Epithelial cell of umbilical artery (primary cell): ENCODE measurements around the gene H2BW1. TPM values are rescaled to one million over a fixed set of nuclear protein-coding genes. Genes with fewer than 3 reads are reported as not detected.

ENCODE experiments used
- total RNA-seq: library from RNA; depleted of rRNA; stranded (reverse); fragments of >200 nt; gene quantifications from 2 replicates; pipeline ENCODE4 v1.2.3, GENCODE V29; 2014

H2BW1 gene
- not detected in 2 replicates for total RNA-seq

GRCh38 chrX:104013606-104014005 is at the start of gene H2BW1:
Gene H2BW1 (minus strand): TSS chrX:104013708. CDS start chrX:104013576, 132 bp downstream.

DNA sequence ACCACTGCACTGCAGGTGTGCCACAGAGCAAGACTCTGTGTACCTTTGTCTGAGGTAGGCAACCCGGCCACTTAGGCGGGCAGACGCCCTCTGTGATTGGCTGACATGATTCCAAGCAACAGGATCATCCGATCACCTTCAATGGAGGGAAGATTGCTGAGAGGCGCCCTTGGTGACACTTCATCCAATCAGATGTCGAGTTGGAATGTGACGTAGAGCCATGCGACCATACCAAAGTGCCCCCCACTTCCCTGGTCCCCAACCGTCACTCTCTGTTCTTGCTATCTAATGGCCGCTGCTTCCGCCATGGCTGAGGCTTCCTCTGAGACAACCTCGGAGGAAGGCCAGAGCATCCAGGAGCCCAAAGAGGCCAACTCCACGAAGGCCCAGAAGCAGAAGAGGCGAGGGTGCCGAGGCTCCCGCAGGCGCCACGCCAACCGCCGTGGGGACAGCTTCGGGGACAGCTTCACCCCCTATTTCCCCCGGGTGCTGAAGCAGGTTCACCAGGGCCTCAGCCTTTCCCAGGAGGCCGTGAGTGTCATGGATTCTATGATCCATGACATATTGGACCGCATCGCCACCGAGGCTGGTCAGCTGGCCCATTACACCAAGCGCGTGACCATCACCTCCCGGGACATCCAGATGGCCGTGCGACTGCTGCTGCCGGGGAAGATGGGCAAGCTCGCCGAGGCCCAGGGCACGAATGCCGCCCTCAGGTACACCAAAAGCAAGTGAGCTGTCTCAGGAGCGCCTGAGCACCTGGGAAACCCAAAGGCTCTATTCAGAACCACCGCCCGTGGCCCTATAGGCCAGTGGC is 26.4 kb upstream of the H2BW1 start, which contains the start of gene H2BW2:
Gene H2BW2 (plus strand): TSS at position 268 of the 817 bp plus-strand sequence. CDS start 39 bp downstream, at position 307.

DNA sequence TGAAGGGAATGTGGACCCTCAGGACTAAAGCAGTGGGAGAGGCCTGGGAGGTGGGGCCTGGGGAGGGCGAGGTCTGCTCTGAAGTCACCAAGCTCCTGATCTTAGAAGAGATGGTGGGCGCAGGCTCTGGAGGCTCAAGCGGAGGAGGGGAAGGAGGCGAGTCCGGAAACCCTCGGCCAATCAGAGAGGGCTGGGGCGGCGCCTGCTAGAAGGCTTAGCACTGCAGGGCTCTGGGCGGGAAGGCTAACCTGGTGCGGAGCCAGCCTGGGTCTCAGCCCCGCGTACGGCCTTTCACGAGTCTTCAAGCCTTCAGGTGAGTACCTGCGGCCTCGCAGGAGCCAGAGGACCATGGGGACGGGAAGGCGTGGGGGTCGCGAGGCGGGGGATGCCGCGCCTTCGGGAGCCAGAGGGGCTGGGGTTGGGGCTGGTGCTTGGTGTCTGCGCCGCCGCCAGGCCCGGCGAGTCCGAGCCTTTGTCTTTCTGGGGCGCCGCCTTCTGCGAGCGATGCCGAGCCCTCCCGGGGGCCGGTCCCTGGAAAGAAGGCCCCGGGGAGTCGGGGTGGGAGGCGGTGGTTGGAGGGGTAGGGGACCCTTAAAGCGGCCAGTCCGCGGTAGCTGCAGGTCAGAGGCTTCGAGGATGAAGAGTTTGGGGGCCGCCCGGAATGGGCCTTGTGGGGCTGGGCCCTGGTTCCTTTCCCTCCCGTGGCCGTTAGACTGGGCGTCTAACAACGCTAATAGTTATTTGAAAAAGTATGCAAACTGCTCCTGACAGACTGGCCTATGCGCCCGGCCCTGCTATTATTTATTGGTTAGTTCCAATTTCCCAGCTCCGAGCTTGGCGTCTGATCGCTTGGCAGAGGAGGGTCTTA is 50.9 kb downstream of the H2BW1 start, which contains the start of gene TMSB15B:
Gene TMSB15B (plus strand): TSS at position 217 of the 868 bp plus-strand sequence.

Other genes starting within 250 kb of the H2BW1 start
- gene PLP1, start 236.9 kb downstream of the H2BW1 start, total RNA-seq, result not detected in 2 replicates
- 0.15 and 0.32 TPM in 2 replicates for gene RAB9B, start 181.5 kb downstream of the H2BW1 start, total RNA-seq
- gene TMSB15B, start 51.1 kb downstream of the H2BW1 start, total RNA-seq, result 8.4 and 10.7 TPM in 2 replicates
- not detected in 2 replicates for gene H2BW2, start 26.2 kb upstream of the H2BW1 start, total RNA-seq
- gene TMSB15C, start 62.5 kb upstream of the H2BW1 start, total RNA-seq, result 3.2 and 6.5 TPM in 2 replicates
- gene ZCCHC18, start 98.8 kb upstream of the H2BW1 start, total RNA-seq, result 1.3 and 2.9 TPM in 2 replicates
- 4.9 and 8.4 TPM in 2 replicates for gene SLC25A53, start 143.3 kb upstream of the H2BW1 start, total RNA-seq
- gene FAM199X, start 152.7 kb upstream of the H2BW1 start, total RNA-seq, result 28.3 and 31.3 TPM in 2 replicates
- not detected in 2 replicates for gene ESX1, start 241.2 kb upstream of the H2BW1 start, total RNA-seq